ENCODE measurements around the gene CCDC117.

GRCh38 chr22:28742562-28742962, 29.9 kb upstream of the CCDC117 start:
- TF ChIP-seq CTCF (IDR thresholded peaks at IDR 0.05; ENCODE audit: poor library complexity, severe bottlenecking) (no peak), POLR2AphosphoS5 (IDR thresholded peaks at IDR 0.05) (no peak), SMC3 (conservative IDR thresholded peaks at IDR 0.05; ENCODE audit: poor library complexity) (no peak)
